Kidney (tissue), 14 donors: ENCODE data around the gene PPP1R27. TPM values are rescaled to one million over a fixed set of nuclear protein-coding genes. Genes with fewer than 3 reads are reported as not detected.

Experiments
- DNase-seq, 5 donors: peaks; one replicate each; pipeline ENCODE4 v3.0.0-alpha.2; 2013 to 2020
- FAIRE-seq: peaks from 2 replicates; lab custom pipeline; 2012; peaks lifted over from hg19 to GRCh38; lab: Jason Lieb, UNC
- H3K27ac ChIP-seq, 2 donors: one replicate each; pipeline ENCODE4 v1.7.0; 2013; ENCODE audit warnings: low read depth in 2 of 2, low read length in 2 of 2, inconsistent platforms in 1 of 2
- H3K27me3 ChIP-seq: one replicate; pipeline ENCODE4 v1.7.1; 2013; ENCODE audit warnings: low read length, inconsistent platforms; ENCODE audit not compliant: control insufficient read depth, insufficient read depth
- H3K36me3 ChIP-seq, 3 donors: one replicate each; pipeline versions ENCODE4 v1.7.0 to v1.7.1; 2013; ENCODE audit warnings: low read length in 3 of 3, control low read depth in 1 of 3, inconsistent platforms in 1 of 3; ENCODE audit not compliant: insufficient read depth in 3 of 3, control insufficient read depth in 2 of 3
- H3K4me1 ChIP-seq, 3 donors: one replicate each; pipeline versions ENCODE4 v1.7.0 to v1.7.1; 2013; ENCODE audit warnings: low read length in 3 of 3, inconsistent platforms in 1 of 3, low read depth in 1 of 3; ENCODE audit not compliant: control insufficient read depth in 2 of 3, insufficient read depth in 2 of 3
- H3K4me3 ChIP-seq, 3 donors: one replicate each; pipeline versions ENCODE4 v1.7.0 to v1.8.1; 2013; ENCODE audit warnings: low read length in 3 of 3, control low read depth in 1 of 3, inconsistent platforms in 1 of 3
- H3K9ac ChIP-seq, 3 donors: one replicate each; pipeline versions ENCODE4 v1.7.0 to v1.7.1; 2013; ENCODE audit warnings: low read length in 3 of 3, control low read depth in 1 of 3, inconsistent platforms in 1 of 3
- H3K9me3 ChIP-seq, 3 donors: one replicate each; pipeline versions ENCODE4 v1.7.0 to v1.7.1; 2013; ENCODE audit warnings: low read length in 3 of 3, control low read depth in 1 of 3, inconsistent platforms in 1 of 3; ENCODE audit not compliant: control insufficient read depth in 2 of 3, insufficient read depth in 1 of 3
- CTCF ChIP-seq: IDR thresholded peaks from 3 replicates; pipeline ENCODE4 v1.5.1; 2012; ENCODE audit warnings: mild to moderate bottlenecking, moderate library complexity, borderline replicate concordance; ENCODE audit not compliant: insufficient read depth; ENCODE audit errors: extremely low read depth
- intact Hi-C: fragments of 100-400 bp; cut with DNase I; formaldehyde crosslinking; loops from one replicate; pipeline ENCODE4 v1.11.1; 2022
- polyA plus RNA-seq: library from polyadenylated mRNA; stranded (reverse); fragments of 350-450 nt; fragmentation: Illumina TruSeq; extraction: RNeasy Lipid Tissue Mini Kit (QIAGEN cat#74804); gene quantifications from one replicate; pipeline ENCODE4 v1.2.3, GENCODE V29; 2014; ENCODE audit warnings: low read depth, low replicate concordance; ENCODE audit not compliant: insufficient read depth
- total RNA-seq: library from RNA; stranded (reverse); fragmentation: NEBNext Ultra II Directional; extraction: Animal tissue kit (Norgen Biotek cat#: 25700); gene quantifications from one replicate; pipeline ENCODE4 v1.2.1, GENCODE V29; 2021
- donor health status: control.
- donor health status: control.
- donor health status: control.
- donor health status: control.
- donor health status: control.
- donor health status: DM: yes; HTN: yes; CAD: no.
- donor health status: Normal renal cell carcinoma (clear cell type).

PPP1R27 gene
- total and polyA plus RNA-seq, 2 donors from 2014 or later = not detected

GRCh38 chr17:81849457-81849856 is 14.6 kb upstream of the PPP1R27 start:
- H3K4me1 ChIP-seq = no peaks in the 10 kb centered on the region
- no peaks in the 10 kb centered on the region for H3K27me3 ChIP-seq
- TF ChIP-seq CTCF = no peak
- H3K9ac ChIP-seq = no peak overlapping the region
- H3K27ac ChIP-seq = no peak overlapping the region
- no peak overlapping the region for H3K4me3 ChIP-seq
- DNase-seq (no peak), FAIRE-seq (no peak)
- intact Hi-C loops = no loop called here
- no peaks in the 10 kb centered on the region for H3K9me3 ChIP-seq
- H3K36me3 ChIP-seq = peaks cover 0 to 52% (median 20%) of the 10 kb centered on the region in 3 donors

GRCh38 chr17:81846743-81847689 is 12.2 kb upstream of the PPP1R27 start:
- TF ChIP-seq CTCF = no peak
- FAIRE-seq = no peak
- Histone ChIP-seq H3K27ac (no peak overlapping the region), H3K36me3 (peaks cover 0 to 45% (median 12%) of the 10 kb centered on the region in 3 donors), H3K9ac (no peak overlapping the region), H3K4me3 (no peak overlapping the region), H3K9me3 (no peaks in the 10 kb centered on the region), H3K4me1 (no peaks in the 10 kb centered on the region), H3K27me3 (no peaks in the 10 kb centered on the region)
- peak in 1 of 5 donors; percentile 76 for DNase-seq
- intact Hi-C loops = no loop called here

- Histone ChIP-seq H3K9ac (no peak overlapping the region), H3K36me3 (peaks cover 0 to 37% (median 12%) of the 10 kb centered on the region in 3 donors), H3K4me3 (no peak overlapping the region), H3K4me1 (no peaks in the 10 kb centered on the region), H3K9me3 (no peaks in the 10 kb centered on the region), H3K27ac (no peak overlapping the region), H3K27me3 (no peaks in the 10 kb centered on the region)
- intact Hi-C loops = no loop called here
- DNase-seq = no peak
- no peak for FAIRE-seq
- TF ChIP-seq CTCF = no peak
Observed at GRCh38 chr17:81845881-81846742, 11.3 kb upstream of the PPP1R27 start.
